ENCODE data around the gene PARN. TPM values are rescaled to one million over a fixed set of nuclear protein-coding genes. Genes with fewer than 3 reads are reported as not detected.

The PARN gene
- polyA plus RNA-seq, 3 donors, result 18.4 to 24.4 (median 19.1) TPM

DNA sequence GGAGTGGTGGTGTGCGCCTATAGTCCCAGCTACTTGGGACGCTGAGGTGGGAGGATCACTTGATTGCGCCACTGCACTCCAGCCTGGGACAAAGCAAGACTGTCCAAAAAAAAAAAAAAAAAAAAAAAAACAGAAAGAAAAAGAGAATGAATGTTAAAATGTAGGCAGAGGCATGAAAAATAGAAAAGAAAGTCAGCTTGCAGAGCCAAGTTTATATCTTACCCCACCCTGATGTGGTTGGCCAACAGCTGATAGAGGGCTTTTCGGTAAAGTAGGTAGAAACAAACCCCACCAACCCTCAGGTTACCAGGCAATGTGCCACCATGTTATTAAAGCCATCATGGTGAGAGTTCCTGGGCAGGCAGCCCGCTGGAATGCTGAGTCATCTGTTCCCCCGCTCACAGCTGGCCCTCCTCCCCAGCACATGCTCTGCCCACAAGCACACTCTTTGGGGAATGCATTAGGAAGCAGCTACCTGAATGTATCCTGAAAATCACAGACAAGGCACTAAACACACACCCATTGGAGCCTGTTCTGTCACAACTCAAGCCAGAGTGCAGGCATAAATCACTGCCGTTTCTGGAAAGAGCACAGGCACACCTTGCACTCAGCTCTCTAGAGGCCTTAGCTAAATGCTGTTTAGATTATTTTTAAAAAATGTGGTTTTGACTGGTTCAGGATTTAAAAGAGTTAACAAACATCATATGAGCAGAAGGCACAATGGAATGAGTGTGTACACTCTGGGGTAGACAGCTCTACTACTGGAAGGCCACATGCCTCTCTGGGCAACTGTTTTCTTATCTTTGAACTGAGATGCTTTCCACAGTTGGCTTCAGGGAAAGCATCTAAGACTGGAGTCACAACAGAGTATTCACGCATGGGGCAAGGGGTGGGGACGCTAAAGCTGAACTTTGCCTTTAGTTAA is 128.5 kb downstream of the PARN start:
- Histone ChIP-seq H4K20me1 (ENCODE audit: insufficient read depth, low read length) (peaks cover 3% of the 10 kb centered on the region), H3K9me3 (replicated peaks in 1 of 2; ENCODE audit: control insufficient read depth in 1 of 2, insufficient read depth in 1 of 2, low read length in 2 of 2) (no peaks in the 10 kb centered on the region), H3K4me1 (ENCODE audit: control insufficient read depth in 1 of 2, insufficient read depth in 2 of 2, low read length in 2 of 2) (no peaks in the 10 kb centered on the region), H3K4me3 (replicated peaks in 1 of 3; ENCODE audit: low read depth in 2 of 3, low read length in 3 of 3) (no peak overlapping the region), H3K27ac (ENCODE audit: low read depth in 1 of 2, low read length in 2 of 2) (no peak overlapping the region), H3K36me3 (replicated peaks in 1 of 2; ENCODE audit: control insufficient read depth in 1 of 2, insufficient read depth in 2 of 2, low read length in 2 of 2) (no peaks in the 10 kb centered on the region), H3K9ac (ENCODE audit: insufficient read depth, low read length, poor library complexity, severe bottlenecking) (no peak overlapping the region), H2AFZ (ENCODE audit: insufficient read depth, low read depth, low read length, poor library complexity, severe bottlenecking) (no peak overlapping the region), H3K4me2 (replicated peaks; ENCODE audit: extremely low read depth, low read length, poor library complexity, severe bottlenecking) (no peak overlapping the region), H3K27me3 (ENCODE audit: control insufficient read depth in 2 of 2, insufficient read depth in 2 of 2, low read length in 2 of 2) (no peaks in the 10 kb centered on the region), H3K79me2 (ENCODE audit: insufficient read depth, low read length) (no peaks in the 10 kb centered on the region)
- DNase-seq, result peak in 1 of 3 donors; percentile 6
- intact Hi-C loops (cut with micrococcal nuclease), result no loop called here
- Mint-ChIP-seq H3K36me3 (peaks cover 0 to 8% of the 10 kb centered on the region in 2 donors), H3K27ac (peak overlapping the region in 2 of 7 donors; percentile 23 to 66), H3K9me3 (no peaks in the 10 kb centered on the region), H3K4me3 (no peak overlapping the region), H3K4me1 (peaks cover 4% of the 10 kb centered on the region), H3K27me3 (ENCODE audit: low read depth in 3 of 3) (peaks cover 0 to 1% (median 0%) of the 10 kb centered on the region in 3 donors)
- WGBS (ENCODE audit: insufficient coverage), result 27% methylated on average over 4 of the region's 9 CpGs
- TF ChIP-seq, protein P1, sequence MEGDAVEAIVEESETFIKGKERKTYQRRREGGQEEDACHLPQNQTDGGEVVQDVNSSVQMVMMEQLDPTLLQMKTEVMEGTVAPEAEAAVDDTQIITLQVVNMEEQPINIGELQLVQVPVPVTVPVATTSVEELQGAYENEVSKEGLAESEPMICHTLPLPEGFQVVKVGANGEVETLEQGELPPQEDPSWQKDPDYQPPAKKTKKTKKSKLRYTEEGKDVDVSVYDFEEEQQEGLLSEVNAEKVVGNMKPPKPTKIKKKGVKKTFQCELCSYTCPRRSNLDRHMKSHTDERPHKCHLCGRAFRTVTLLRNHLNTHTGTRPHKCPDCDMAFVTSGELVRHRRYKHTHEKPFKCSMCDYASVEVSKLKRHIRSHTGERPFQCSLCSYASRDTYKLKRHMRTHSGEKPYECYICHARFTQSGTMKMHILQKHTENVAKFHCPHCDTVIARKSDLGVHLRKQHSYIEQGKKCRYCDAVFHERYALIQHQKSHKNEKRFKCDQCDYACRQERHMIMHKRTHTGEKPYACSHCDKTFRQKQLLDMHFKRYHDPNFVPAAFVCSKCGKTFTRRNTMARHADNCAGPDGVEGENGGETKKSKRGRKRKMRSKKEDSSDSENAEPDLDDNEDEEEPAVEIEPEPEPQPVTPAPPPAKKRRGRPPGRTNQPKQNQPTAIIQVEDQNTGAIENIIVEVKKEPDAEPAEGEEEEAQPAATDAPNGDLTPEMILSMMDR (IDR thresholded peaks at IDR 0.05), result no peak

DNA sequence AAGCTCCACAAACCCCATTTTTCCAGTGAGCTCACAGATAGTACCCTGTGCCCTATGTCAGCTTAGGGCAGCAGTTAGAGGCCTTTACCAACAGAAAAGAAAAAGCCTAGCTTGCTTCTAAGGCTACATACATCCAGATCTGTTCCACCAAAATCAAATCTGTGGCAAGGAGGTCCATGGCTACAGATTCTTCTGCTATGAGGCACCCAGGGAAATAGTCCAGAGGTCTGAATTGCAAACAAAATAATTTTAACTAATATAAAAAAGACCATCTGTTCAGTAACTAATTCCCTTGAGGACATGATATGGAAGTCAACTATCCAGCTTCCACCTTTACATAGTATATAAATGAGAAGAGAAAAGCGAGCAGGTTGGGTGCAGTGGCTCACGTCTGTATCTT is 129.3 kb downstream of the PARN start:
- Histone ChIP-seq H3K4me3 (replicated peaks in 1 of 3; ENCODE audit: low read depth in 2 of 3, low read length in 3 of 3) (no peak overlapping the region), H3K4me1 (ENCODE audit: control insufficient read depth in 1 of 2, insufficient read depth in 2 of 2, low read length in 2 of 2) (no peaks in the 10 kb centered on the region), H3K4me2 (replicated peaks; ENCODE audit: extremely low read depth, low read length, poor library complexity, severe bottlenecking) (no peak overlapping the region), H3K27me3 (ENCODE audit: control insufficient read depth in 2 of 2, insufficient read depth in 2 of 2, low read length in 2 of 2) (no peaks in the 10 kb centered on the region), H3K36me3 (replicated peaks in 1 of 2; ENCODE audit: control insufficient read depth in 1 of 2, insufficient read depth in 2 of 2, low read length in 2 of 2) (no peaks in the 10 kb centered on the region), H2AFZ (ENCODE audit: insufficient read depth, low read depth, low read length, poor library complexity, severe bottlenecking) (no peak overlapping the region), H3K27ac (ENCODE audit: low read depth in 1 of 2, low read length in 2 of 2) (no peak overlapping the region), H3K9me3 (replicated peaks in 1 of 2; ENCODE audit: control insufficient read depth in 1 of 2, insufficient read depth in 1 of 2, low read length in 2 of 2) (no peaks in the 10 kb centered on the region), H4K20me1 (ENCODE audit: insufficient read depth, low read length) (peaks cover 3% of the 10 kb centered on the region), H3K9ac (ENCODE audit: insufficient read depth, low read length, poor library complexity, severe bottlenecking) (no peak overlapping the region), H3K79me2 (ENCODE audit: insufficient read depth, low read length) (no peaks in the 10 kb centered on the region)
- Mint-ChIP-seq H3K9me3 (no peaks in the 10 kb centered on the region), H3K4me1 (peaks cover 4% of the 10 kb centered on the region), H3K36me3 (peaks cover 0 to 8% of the 10 kb centered on the region in 2 donors), H3K4me3 (no peak overlapping the region), H3K27me3 (ENCODE audit: low read depth in 3 of 3) (peaks cover 0 to 1% (median 0%) of the 10 kb centered on the region in 3 donors), H3K27ac (no peak overlapping the region)
- DNase-seq, result no peak
- no CpG with 5 or more reads among the region's 2 CpGs for WGBS (ENCODE audit: insufficient coverage)
- TF ChIP-seq, protein P1 (IDR thresholded peaks at IDR 0.05), result no peak
- intact Hi-C loops (cut with micrococcal nuclease), result no loop called here

Measured in CD14-positive monocyte (primary cell).